NOMO-1 (cell line): ENCODE measurements around the gene ALPI.

Experiments used
- DNase-seq, 2 experiments: peaks; one replicate each; lab custom pipeline; 2025; ENCODE audit not compliant: unreplicated experiment in 2 of 2; lab: John Stamatoyannopoulos, UW

ALPI gene

DNA sequence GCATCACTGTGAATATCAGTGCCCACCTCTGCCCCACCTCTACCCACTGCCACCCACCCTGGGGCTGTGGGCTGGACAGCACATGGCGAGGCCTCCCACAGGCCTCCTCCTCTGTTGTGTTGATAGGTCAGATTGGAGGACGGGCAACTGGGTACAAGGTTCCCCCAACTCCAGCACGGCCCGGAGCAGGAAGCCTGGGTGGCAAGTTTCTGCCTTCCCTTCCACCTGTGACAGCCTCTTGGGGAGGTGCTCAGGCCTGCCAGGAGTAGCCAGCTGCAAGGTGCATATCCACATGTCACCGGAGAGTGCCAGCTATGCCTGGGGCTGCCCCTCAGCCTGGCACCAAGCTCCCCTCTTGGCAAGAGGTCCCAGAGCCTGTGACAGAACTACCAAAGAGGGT, 38.6 kb downstream of the ALPI start:
- DNase-seq = no peak

DNA sequence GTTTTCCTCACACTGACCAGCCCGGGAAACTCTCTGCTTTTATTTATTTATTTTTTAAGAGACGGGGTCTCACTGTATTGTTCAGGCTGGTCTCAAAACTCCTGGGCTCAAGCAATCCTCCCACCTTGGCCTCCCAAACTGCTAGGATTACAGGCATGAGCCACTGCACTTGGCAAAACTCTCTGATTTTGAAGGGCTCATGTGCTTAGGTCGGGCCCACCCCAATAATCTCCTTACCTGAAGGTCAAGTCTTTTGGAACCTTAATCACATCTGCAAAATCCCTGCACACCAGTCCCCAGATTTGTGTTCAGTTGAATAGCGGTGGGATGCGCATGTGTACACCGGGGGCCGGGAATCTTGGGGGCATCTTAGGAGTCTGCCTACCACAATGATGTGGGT, 39.3 kb downstream of the ALPI start:
- DNase-seq = no peak

DNA sequence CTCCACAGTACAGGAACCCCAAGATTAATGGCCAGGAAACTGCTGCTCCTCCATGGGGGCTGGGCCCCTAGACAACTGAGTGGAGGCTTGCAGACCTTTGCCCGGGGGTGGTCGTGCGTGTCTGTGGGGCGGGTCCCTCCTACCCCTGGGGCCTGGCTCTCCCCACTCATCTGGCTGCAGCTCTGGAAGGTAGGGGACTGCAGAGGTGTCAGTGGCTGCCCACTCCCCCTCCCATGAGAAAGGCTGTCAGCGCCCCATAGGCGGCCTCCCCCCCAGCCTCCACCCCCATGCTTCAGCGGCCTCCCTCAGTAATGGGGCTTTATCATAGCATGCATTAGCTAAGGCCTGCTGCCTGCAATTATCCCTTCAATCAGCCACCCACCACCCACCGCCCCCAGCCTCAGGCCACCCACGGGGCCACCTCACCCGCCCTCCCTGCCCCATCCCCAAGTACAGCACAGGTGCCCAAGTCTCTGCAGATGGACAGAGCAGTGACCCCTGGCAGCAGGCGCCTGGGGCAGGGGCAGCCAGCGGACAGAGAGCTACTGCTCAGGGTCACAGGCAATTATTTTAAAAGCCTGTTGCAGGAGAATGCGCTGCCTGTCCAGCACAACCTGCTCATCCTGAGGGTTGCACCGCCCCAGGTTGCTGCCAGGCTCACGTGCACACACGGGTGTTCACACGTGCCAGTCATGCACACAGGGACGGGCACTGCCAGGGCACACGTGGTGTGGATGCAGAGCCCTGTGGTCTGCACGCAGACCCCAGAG, 40.7 kb downstream of the ALPI start:
- no peak for DNase-seq

DNA sequence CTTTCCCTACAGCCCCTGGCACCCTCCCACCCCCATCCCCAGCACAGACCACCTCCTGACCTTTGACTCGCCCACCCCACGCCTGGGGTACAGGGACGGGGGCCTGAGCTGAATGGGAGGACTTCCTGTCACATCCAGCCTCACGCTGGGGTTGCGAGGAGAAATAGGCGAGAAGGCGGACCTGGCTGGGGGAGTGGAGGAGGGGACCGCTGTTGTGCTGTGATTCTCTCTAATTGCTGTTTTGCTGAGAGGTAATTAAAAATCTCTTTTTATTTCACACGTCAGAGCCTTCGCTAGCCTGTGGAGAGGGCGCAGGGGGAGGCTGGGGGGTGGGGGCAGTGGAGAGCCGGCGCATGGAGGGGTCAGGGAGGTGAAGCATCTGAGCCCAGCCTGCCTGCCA, 41.4 kb downstream of the ALPI start:
- DNase-seq = no peak

DNA sequence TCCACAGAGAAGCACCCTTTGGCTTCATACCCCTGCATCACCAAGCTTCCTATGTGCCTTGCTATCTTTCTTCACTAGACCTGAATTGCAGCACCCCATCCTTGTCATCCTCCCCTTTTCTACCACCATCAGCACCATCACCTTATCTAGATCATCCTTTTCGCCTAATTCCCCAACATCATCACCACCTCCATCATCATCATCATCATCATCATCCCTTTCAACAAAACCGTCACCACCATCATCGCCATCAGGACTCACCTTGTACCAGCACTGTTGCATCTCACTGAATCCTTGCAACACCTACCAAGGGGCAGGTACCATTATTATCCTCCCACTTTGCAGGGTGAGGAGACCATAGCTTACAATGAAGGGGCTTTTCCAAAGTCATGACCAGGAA, 42.5 kb downstream of the ALPI start:
- DNase-seq = no peak

DNA sequence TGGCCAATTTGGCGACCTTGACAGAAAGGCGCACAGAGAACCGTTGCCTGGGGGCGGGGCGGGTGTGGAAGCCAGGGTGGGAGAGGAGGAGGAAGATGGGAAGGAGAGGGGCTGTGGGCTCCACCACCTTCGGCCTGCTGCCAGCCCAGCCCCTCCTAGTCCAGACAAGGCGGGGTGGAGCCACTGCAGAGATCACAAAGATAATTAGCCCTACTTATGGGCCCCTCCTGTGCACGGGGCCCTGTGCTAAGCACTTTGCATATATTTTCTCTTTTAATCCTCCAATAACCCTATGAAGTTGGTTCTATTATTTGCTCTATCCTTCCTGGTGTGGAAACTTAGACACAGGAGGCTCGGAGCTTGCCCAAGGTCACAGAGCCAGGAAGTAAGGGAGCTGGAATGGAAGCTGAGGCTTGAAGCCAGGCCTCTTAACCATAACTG, 45.4 kb downstream of the ALPI start:
- no peak for DNase-seq

DNA sequence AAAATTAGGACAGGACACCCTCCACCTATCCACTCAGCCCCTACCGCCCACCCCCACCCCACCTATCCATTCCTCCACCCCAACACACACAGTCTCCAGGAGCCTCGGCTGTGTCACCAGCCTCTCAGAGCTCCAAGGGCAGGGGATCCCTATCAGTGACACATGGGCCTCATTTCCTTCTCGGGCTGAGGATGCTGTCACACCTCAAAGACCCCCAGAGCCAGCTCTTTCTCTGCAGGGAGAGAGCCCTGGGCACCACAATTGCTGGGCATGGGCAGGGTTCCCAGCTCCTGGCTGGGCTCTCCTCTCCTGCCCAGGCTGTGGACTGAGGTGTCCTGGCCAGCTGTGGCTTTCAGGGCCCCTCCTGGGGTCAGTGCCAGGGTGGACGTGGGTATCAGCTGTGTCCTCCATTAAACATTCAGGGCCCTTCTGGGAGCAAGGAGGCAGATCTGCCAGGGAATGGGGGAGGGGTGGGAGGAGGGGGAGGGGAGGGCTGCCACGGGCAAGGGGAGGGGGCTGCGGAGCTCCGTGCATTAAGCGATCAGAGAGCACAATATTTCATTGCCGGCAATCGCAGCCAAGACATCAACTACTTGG, 45.9 kb downstream of the ALPI start:
- DNase-seq = no peak

DNA sequence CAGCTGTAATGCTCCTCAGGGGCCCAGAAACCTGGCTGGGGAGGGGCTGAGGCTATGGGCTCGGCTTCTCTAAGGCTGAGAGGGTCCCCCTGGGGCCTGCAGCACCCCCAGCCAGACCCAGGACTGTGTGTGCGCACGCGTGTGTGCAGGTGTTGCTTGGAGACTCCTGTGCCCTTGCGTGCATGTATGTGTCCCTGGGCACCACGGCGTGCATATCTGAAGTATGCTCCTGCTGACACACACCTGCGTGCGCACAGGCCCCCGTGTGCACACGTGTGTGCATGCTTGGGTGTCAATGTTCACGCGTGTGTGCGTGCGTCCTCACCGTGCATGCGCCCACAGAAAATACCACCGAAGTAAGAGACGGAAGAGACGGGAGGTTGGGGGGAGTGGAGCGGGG, 46.6 kb downstream of the ALPI start:
- DNase-seq = no peak

DNA sequence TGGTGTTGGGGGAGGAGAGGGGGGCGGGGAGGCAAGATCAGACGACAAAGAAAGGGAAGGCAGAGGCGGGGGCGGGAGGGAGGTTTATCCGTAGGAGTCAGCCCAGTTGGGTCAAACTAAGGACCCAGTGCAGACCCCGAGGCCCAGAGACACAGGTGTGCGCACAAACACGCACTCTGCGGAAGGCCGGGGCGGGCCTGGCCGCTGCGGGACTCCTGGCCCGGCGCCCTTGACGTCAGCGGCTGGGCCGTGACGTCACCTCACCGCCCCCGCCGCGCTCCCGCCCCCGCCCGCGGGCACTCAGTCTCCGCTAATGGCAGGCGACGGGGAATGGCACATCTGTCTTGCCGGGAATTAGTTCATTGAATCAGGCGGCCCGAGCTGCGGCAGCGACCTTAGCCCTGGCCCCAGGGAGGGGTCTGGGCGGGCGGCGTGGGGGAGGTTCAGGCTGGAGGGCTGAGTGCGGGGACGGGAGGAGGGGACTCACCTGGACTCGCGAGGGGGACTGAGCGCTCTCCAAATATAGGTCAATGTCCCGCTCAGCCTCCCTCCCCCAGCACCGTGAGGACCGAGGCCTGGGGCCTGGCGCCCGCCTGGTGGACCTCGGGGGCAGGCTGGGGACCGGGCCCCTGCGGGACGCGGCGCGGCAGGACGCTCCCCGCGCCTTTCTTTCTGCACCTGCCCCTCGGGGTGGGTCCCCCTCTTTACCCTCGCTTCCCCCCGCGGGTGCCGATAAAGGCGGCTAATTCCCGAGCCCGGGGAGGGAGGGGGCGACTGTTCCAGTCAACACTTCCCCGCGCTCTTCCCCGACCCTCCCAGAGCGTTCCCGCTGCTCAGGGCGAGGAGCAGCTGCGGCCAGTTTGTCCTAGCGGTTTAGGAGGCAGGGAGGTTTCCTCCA, 47.2 kb downstream of the ALPI start:
- no peak for DNase-seq

DNA sequence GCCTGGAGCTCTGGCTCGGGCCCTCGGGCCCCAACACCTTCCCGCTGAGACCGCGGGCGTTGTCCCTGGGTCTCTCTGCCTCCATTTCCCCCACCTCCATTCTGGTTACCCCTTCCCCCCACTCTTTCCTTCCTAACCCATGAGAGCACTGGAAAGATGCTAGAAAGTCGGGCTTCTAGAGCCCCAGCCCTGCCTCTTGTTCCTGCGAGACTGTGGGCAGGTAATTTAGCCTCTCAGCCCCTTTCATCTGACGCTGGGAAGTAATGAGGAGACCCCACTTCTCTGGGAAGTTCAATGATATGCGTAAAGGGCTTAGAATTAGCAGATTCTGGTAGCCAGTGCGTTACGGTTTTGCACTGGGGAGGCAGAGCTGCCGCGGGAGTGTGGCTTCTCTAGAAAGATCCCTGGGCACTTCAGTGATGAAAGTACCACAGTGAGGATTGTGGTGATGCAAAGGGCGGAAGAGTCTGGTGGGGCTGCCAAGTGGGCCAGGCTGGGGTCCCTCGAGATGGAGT, 47.9 kb downstream of the ALPI start:
- DNase-seq = no peak

DNA sequence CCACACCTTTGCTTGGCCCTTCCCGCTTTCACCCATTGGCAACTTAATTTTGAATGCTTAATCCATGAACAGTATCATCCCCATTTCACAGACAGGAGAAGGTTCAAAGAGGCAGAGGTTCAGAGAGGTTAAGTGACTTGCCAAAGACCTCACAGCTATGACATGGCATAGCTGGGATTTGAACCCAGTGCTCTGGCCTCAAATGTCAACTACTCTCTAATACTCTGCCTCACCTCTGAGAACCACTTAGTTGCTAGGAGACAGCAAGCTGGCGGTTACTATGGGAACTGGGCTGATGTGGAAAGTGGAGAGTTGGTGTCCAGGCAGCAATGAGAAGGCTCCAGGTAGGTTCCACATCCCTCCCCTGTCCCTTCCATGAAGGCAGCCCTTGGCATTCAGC, 48.5 kb downstream of the ALPI start:
- DNase-seq = no peak

DNA sequence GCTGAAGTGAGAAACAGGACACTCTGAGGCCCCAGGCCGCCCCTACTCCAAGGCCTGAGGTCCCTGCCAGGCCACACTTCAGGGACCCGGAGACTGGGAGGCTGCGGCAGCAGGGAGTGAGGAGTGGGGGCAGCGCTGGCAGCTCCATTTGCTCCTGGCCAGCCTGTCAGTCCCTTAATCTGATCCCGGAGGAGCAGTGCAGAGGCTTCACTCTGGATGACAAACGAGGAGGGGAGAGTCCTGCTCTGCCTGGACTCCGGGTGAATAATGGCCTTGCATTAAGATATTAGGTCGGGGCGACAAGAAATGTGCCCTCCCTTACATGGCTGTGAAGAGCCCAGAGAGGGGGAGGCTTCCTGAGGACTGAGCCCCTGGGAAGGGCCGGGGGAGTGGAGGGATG, 49.9 kb downstream of the ALPI start:
- no peak for DNase-seq

DNA sequence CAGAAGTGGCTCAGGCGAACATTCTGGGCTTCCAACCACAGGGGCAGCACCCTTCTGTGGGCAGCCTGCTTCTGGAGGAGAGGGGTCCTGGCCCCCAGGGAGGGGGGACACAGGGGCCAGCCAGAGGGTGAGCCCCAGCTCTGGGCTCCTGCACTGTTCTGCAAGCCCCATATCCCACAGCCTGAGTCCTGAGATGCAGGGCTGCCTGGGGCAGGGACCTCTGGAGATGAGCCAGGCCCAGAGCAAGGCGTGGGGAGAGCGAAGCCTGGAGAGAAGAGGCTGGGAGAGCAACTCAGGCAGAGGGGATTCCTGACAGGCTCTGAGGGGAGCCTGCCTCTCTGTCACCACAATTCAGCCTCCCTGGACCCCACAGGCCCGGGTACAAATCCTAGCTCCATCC, 50.8 kb downstream of the ALPI start:
- DNase-seq = no peak

DNA sequence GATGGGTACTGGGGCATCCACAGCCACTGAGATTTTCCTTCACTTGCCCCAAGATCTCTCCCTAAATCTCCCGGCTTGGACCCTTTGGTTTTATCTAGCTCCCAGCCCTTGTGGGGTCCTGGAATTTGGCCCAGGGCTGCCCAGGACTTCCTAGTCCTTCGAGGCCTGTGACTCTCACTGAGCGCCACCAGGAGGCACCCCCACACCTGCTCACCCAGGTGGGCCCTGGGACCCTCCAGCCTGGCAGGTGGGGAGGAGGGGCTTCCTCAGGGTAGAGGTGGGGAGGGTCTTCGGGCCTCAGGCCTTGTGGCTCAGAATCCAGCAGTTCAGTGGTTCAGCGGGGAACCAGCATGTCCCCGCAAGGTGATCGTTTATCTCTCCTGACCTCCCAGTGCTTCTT, 52.3 kb downstream of the ALPI start:
- DNase-seq = no peak
